Hepatocyte (in vitro differentiated cells): Measurements from ENCODE around the gene SERTAD1.

Source experiments
- CTCF ChIP-seq: fragments of 200-600 bp; sonication (generic); IDR thresholded peaks from 2 replicates; pipeline ENCODE4 v1.5.1; 2016; ENCODE audit warnings: antibody characterized with exemption, mild to moderate bottlenecking; ENCODE audit not compliant: poor library complexity
- EZH2 ChIP-seq: fragments of 200-600 bp; sonication (generic); IDR thresholded peaks from 2 replicates; pipeline ENCODE4 v1.6.1; 2016; ENCODE audit warnings: antibody characterized with exemption, mild to moderate bottlenecking, borderline replicate concordance

DNA sequence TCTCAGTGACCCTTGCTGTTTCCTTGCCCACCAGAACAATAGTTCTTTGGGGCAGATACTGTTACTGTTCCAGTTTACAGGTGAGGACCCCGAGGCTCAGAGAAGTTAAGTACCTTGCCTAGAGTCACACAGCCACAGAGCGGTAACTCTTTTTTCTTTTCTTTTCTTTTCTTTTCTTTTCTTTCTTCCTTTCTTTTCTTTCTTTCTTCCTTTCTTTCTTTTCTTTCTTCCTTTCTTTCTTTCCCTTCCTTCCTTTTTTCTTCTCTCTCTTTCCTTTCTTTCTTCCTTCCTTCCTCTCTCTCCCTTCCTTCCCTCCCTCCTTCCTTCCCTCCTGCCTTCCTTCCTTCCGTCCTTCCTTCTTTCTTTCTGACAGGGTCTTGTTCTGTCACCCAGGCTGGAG is 7.8 kb downstream of the SERTAD1 start:
- TF ChIP-seq CTCF (no peak), EZH2 (no peak)
